Measurements from ENCODE around the gene RNU2-1.

- TF ChIP-seq POLR2A (IDR thresholded peaks at IDR 0.05) (no peak), POLR2AphosphoS5 (IDR thresholded peaks at IDR 0.05) (no peak)
Measured at GRCh38 chr17:43217614-43218087, 16.1 kb downstream of the RNU2-1 start.
